ENCODE results near the gene COX14.

- TF ChIP-seq, protein P1, sequence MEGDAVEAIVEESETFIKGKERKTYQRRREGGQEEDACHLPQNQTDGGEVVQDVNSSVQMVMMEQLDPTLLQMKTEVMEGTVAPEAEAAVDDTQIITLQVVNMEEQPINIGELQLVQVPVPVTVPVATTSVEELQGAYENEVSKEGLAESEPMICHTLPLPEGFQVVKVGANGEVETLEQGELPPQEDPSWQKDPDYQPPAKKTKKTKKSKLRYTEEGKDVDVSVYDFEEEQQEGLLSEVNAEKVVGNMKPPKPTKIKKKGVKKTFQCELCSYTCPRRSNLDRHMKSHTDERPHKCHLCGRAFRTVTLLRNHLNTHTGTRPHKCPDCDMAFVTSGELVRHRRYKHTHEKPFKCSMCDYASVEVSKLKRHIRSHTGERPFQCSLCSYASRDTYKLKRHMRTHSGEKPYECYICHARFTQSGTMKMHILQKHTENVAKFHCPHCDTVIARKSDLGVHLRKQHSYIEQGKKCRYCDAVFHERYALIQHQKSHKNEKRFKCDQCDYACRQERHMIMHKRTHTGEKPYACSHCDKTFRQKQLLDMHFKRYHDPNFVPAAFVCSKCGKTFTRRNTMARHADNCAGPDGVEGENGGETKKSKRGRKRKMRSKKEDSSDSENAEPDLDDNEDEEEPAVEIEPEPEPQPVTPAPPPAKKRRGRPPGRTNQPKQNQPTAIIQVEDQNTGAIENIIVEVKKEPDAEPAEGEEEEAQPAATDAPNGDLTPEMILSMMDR (IDR thresholded peaks at IDR 0.05): no peak
- no peak for TF ChIP-seq POLR2AphosphoS5 (IDR thresholded peaks at IDR 0.05)
Observed at GRCh38 chr12:50127546-50127945, 15.5 kb downstream of the COX14 start.

Measured in transverse colon (tissue), 4 donors.